Measurements from ENCODE around the gene COPS3. TPM values are rescaled to one million over a fixed set of nuclear protein-coding genes. Genes with fewer than 3 reads are reported as not detected.

COPS3 gene
- total RNA-seq, 1 donor from 2014 or later: 52.7 TPM

DNA sequence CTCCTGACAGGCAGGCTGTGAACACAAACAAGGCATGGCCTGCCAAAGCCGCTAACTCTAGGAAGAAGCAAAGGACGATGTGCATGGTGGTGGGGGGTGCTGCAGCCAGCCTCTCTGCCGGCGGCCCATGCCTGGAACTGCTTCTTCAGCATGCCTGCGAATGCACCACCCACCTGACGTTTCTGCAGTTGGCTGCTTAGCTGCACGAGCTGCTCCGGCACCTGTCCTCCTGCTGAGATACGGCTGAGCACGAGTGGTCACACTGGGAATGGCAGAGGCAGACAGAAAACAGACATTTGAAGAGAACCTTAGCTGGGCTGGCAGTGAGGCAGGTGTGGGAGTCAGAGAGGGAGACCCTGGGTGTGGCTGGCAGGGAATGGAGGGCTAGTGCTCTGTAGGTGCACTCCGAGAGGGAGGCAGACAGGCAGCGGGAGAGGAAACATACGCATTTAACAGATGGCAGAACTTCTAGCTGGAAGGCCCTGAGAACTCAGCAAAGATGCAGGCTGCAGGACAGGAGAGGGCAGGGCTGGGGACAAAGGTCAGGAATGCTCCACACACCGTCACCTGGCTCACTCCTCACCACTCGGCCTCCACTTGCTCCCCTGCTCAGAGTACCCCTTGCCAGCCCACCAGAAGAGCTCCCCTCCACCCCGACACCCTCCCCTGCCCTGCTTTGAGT lies 49.3 kb downstream of the COPS3 start:
- no peak for TF ChIP-seq CTCF (IDR thresholded peaks at IDR 0.05; ENCODE audit: unreplicated experiment)
- no peaks in the 10 kb centered on the region for H3K9me3 Mint-ChIP-seq (ENCODE audit: unreplicated experiment)
- peaks cover 5% of the 10 kb centered on the region for H3K27me3 Mint-ChIP-seq (ENCODE audit: unreplicated experiment)
- no peak overlapping the region for H3K27ac Mint-ChIP-seq (ENCODE audit: unreplicated experiment)
- DNase-seq (ENCODE audit: low spot score): no peak
- peaks cover 33% of the 10 kb centered on the region for H3K36me3 Mint-ChIP-seq (ENCODE audit: low read depth, unreplicated experiment)
- peaks cover 8% of the 10 kb centered on the region for H3K4me1 Mint-ChIP-seq (ENCODE audit: unreplicated experiment)
- H3K4me3 Mint-ChIP-seq (ENCODE audit: unreplicated experiment): no peak overlapping the region

GRCh38 chr17:17229416-17230384 lies 51.3 kb downstream of the COPS3 start:
- H3K27me3 Mint-ChIP-seq (ENCODE audit: unreplicated experiment): peaks cover 5% of the 10 kb centered on the region
- no peak for TF ChIP-seq CTCF (IDR thresholded peaks at IDR 0.05; ENCODE audit: unreplicated experiment)
- peaks cover 40% of the 10 kb centered on the region for H3K36me3 Mint-ChIP-seq (ENCODE audit: low read depth, unreplicated experiment)
- no peaks in the 10 kb centered on the region for H3K9me3 Mint-ChIP-seq (ENCODE audit: unreplicated experiment)
- no peaks in the 10 kb centered on the region for H3K4me1 Mint-ChIP-seq (ENCODE audit: unreplicated experiment)
- no peak overlapping the region for H3K4me3 Mint-ChIP-seq (ENCODE audit: unreplicated experiment)
- no peak overlapping the region for H3K27ac Mint-ChIP-seq (ENCODE audit: unreplicated experiment)
- DNase-seq (ENCODE audit: low spot score): no peak

DNA sequence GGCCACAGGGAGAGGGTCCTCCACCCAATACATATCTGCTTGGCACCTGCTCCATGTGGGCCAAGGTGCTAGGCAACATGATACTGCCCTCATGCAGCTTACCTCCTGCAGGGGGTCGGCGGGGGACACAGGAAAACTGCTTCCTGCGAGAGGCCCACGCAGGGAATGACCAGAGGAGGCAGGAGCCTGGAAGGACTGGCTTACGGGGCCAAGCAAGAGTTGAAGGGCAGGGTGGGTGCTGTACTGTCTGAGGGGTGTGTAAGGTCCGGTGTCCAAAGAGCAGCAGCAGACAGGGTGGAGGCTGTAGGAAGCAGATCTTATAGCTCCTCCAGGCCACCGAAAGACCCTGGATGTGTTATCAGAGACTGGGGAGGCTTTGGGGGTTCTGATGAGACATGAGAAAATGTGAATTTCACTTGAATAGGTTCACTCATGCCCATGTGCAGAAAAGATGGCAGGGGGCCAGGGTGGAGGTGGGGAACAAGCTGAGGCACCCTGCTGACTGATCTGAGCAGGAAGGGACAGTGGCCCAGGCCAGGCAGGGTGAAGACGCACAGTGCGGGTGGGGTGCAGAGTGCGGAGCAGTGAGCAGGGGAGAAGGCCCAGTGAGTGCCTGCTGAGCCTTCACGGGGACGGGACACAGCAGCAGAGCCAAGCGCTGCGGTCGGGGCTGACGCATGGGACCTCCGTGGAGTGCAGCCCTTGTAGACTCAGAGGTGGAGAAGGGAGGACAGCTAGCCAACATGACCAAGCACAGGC lies 52.3 kb downstream of the COPS3 start:
- Mint-ChIP-seq H3K27me3 (ENCODE audit: unreplicated experiment) (peaks cover 5% of the 10 kb centered on the region), H3K4me1 (ENCODE audit: unreplicated experiment) (no peaks in the 10 kb centered on the region), H3K4me3 (ENCODE audit: unreplicated experiment) (peak overlapping the region; percentile 23), H3K27ac (ENCODE audit: unreplicated experiment) (no peak overlapping the region), H3K9me3 (ENCODE audit: unreplicated experiment) (no peaks in the 10 kb centered on the region), H3K36me3 (ENCODE audit: low read depth, unreplicated experiment) (peaks cover 44% of the 10 kb centered on the region)
- DNase-seq (ENCODE audit: low spot score): no peak
- TF ChIP-seq CTCF (IDR thresholded peaks at IDR 0.05; ENCODE audit: unreplicated experiment): no peak

- no peak for DNase-seq (ENCODE audit: low spot score)
- Mint-ChIP-seq H3K4me3 (ENCODE audit: unreplicated experiment) (no peak overlapping the region), H3K9me3 (ENCODE audit: unreplicated experiment) (no peaks in the 10 kb centered on the region), H3K27me3 (ENCODE audit: unreplicated experiment) (peaks cover 9% of the 10 kb centered on the region), H3K36me3 (ENCODE audit: low read depth, unreplicated experiment) (peaks cover 50% of the 10 kb centered on the region), H3K4me1 (ENCODE audit: unreplicated experiment) (no peaks in the 10 kb centered on the region), H3K27ac (ENCODE audit: unreplicated experiment) (no peak overlapping the region)
- no peak for TF ChIP-seq CTCF (IDR thresholded peaks at IDR 0.05; ENCODE audit: unreplicated experiment)
Measured at GRCh38 chr17:17227608-17228520, 53.2 kb downstream of the COPS3 start.
